OCI-LY3 (cell line): ENCODE results near the gene TCTN1.

Experiments
- CTCF ChIP-seq: fragments of 200-600, 300-600 bp; sonication (generic); IDR thresholded peaks from 2 replicates; pipeline ENCODE4 v1.5.1; 2014; ENCODE audit warnings: antibody characterized with exemption, low read length, low read depth
- EZH2phosphoT487 ChIP-seq: fragments of 200-600 bp; shearing (Covaris generic); IDR thresholded peaks from 2 replicates; pipeline ENCODE4 v1.6.1; 2018; ENCODE audit warnings: antibody characterized with exemption, mixed run types, low read depth

- TF ChIP-seq CTCF (no peak), EZH2phosphoT487 (no peak)
Measured at GRCh38 chr12:110639336-110640141, 25.6 kb downstream of the TCTN1 start.
